Liver (tissue), 9 donors: ENCODE results near the gene DNAH1. TPM values are rescaled to one million over a fixed set of nuclear protein-coding genes. Genes with fewer than 3 reads are reported as not detected.

Source experiments
- DNase-seq: peaks from one replicate; pipeline ENCODE4 v3.0.0-alpha.2; 2017; ENCODE audit warnings: low spot score
- H3K27ac ChIP-seq, 2 donors: one replicate each; pipeline ENCODE4 v1.7.0; 2013; ENCODE audit warnings: inconsistent platforms in 2 of 2, low read length in 2 of 2, control low read depth in 1 of 2, low read depth in 1 of 2, mild to moderate bottlenecking in 1 of 2
- H3K27me3 ChIP-seq, 4 donors: one replicate each; pipeline versions ENCODE4 v1.6.1 to v1.7.0; 2013; ENCODE audit warnings: low read length in 3 of 4, inconsistent platforms in 1 of 4, mild to moderate bottlenecking in 1 of 4, moderate library complexity in 1 of 4; ENCODE audit not compliant: control insufficient read depth in 4 of 4, insufficient read depth in 4 of 4
- H3K36me3 ChIP-seq, 4 donors: one replicate each; pipeline versions ENCODE4 v1.6.1 to v1.7.0; 2013; ENCODE audit warnings: low read length in 3 of 4, mild to moderate bottlenecking in 3 of 4, low read depth in 1 of 4, moderate library complexity in 1 of 4; ENCODE audit not compliant: control insufficient read depth in 4 of 4, insufficient read depth in 3 of 4
- H3K4me1 ChIP-seq, 4 donors: one replicate each; pipeline versions ENCODE4 v1.6.1 to v1.7.0; 2013; ENCODE audit warnings: low read length in 3 of 4, mild to moderate bottlenecking in 3 of 4, moderate library complexity in 1 of 4; ENCODE audit not compliant: control insufficient read depth in 4 of 4, insufficient read depth in 4 of 4
- H3K4me3 ChIP-seq, 3 donors: one replicate each; pipeline versions ENCODE4 v1.6.1 to v1.7.0; 2013; ENCODE audit warnings: low read length in 3 of 3, control low read depth in 1 of 3, low read depth in 1 of 3, mild to moderate bottlenecking in 1 of 3
- H3K9ac ChIP-seq, 2 donors: one replicate each; pipeline ENCODE4 v1.7.0; 2013; ENCODE audit warnings: low read length in 2 of 2, mild to moderate bottlenecking in 2 of 2, moderate library complexity in 2 of 2, control low read depth in 1 of 2, low read depth in 1 of 2
- H3K9me3 ChIP-seq, 4 donors: one replicate each; pipeline versions ENCODE4 v1.6.1 to v1.7.0; 2013; ENCODE audit warnings: low read length in 3 of 4; ENCODE audit not compliant: control insufficient read depth in 4 of 4
- CTCF ChIP-seq: fragments of 150-350 bp; IDR thresholded peaks from 2 replicates; pipeline ENCODE4 v1.5.1; 2017; ENCODE audit warnings: improper control_type of control experiment, low read depth, low read length; ENCODE audit not compliant: missing input control
- EGR1 ChIP-seq, 2 donors: IDR thresholded peaks; 2 replicates each; pipeline ENCODE4 v1.6.1; 2016 to 2018; ENCODE audit warnings: antibody characterized with exemption in 2 of 2, low read depth in 2 of 2
- FOXA1 ChIP-seq: IDR thresholded peaks from 2 replicates; pipeline ENCODE4 v1.6.1; 2016; ENCODE audit warnings: antibody characterized with exemption
- FOXA2 ChIP-seq: IDR thresholded peaks from 2 replicates; pipeline ENCODE4 v1.6.1; 2016; ENCODE audit warnings: antibody characterized with exemption
- GABPA ChIP-seq, 2 donors: IDR thresholded peaks in 1 of 2; conservative IDR thresholded peaks in 1 of 2; 2 replicates each; pipeline ENCODE4 v1.6.1; 2016; ENCODE audit warnings: antibody characterized with exemption in 2 of 2, mild to moderate bottlenecking in 1 of 2, moderate library complexity in 1 of 2
- HNF4A ChIP-seq, 2 donors: conservative IDR thresholded peaks; 2 replicates each; pipeline ENCODE4 v1.6.1; 2016; ENCODE audit warnings: antibody characterized with exemption in 2 of 2, mild to moderate bottlenecking in 2 of 2
- HNF4G ChIP-seq: IDR thresholded peaks from 2 replicates; pipeline ENCODE4 v1.6.1; 2016; ENCODE audit warnings: antibody characterized with exemption
- JUND ChIP-seq, 2 donors: IDR thresholded peaks; 2 replicates each; pipeline ENCODE4 v1.6.1; 2016; ENCODE audit warnings: antibody characterized with exemption in 2 of 2
- NR2F2 ChIP-seq: IDR thresholded peaks from 2 replicates; pipeline ENCODE4 v1.6.1; 2016; ENCODE audit warnings: antibody characterized with exemption
- RAD21 ChIP-seq, 2 donors: IDR thresholded peaks; 2 replicates each; pipeline ENCODE4 v1.6.1; 2016; ENCODE audit warnings: antibody characterized with exemption in 2 of 2, mild to moderate bottlenecking in 2 of 2
- REST ChIP-seq: IDR thresholded peaks from 2 replicates; pipeline ENCODE4 v1.6.1; 2016; ENCODE audit warnings: antibody characterized with exemption, mild to moderate bottlenecking
- RXRA ChIP-seq, 2 donors: IDR thresholded peaks; 2 replicates each; pipeline ENCODE4 v1.6.1; 2017 to 2018; ENCODE audit warnings: antibody characterized with exemption in 2 of 2, mild to moderate bottlenecking in 1 of 2
- SP1 ChIP-seq: IDR thresholded peaks from 2 replicates; pipeline ENCODE4 v1.6.1; 2018; ENCODE audit warnings: antibody characterized with exemption, mild to moderate bottlenecking
- TAF1 ChIP-seq: conservative IDR thresholded peaks from 2 replicates; pipeline ENCODE4 v1.6.1; 2016; ENCODE audit warnings: antibody characterized with exemption, mild to moderate bottlenecking
- YY1 ChIP-seq: IDR thresholded peaks from 2 replicates; pipeline ENCODE4 v1.6.1; 2016; ENCODE audit warnings: antibody characterized with exemption, mild to moderate bottlenecking
- WGBS: extraction: QIAGEN DNeasy Blood & Tissue Kit; methylation state at CpG from one replicate; pipeline ENCODE4 v1.1.7; 2013; 5-methylcytosine and 5-hydroxymethylcytosine counted together
- polyA plus RNA-seq, 2 donors: library from polyadenylated mRNA; stranded (reverse) in 1 of 2; unstranded in 1 of 2; fragments of 200-250 nt in 1 of 2; fragments of >200 nt in 1 of 2; fragmentation: Nextera tagmentation in 1 of 2; extraction: Ambion mirVana in 1 of 2; gene quantifications; one replicate each; pipeline versions ENCODE4 v1.2.1 to v1.2.3, GENCODE V29; 2013 to 2015
- total RNA-seq, 2 donors: library from RNA; depleted of rRNA; stranded (reverse); fragments of >200 nt; gene quantifications; one replicate each; pipeline ENCODE4 v1.2.3, GENCODE V29; 2014
- TF ChIP-seq, protein P1 (sequence below): IDR thresholded peaks from 2 replicates; pipeline ENCODE4 v1.6.1; 2016; ENCODE audit warnings: antibody characterized with exemption
- TF ChIP-seq, protein P2 (sequence below): IDR thresholded peaks from 2 replicates; pipeline ENCODE4 v1.6.1; 2016; ENCODE audit warnings: antibody characterized with exemption
- TF ChIP-seq, protein P3 (sequence below): IDR thresholded peaks from 2 replicates; pipeline ENCODE4 v1.6.1; 2016; ENCODE audit warnings: antibody characterized with exemption
- donor health status: healthy.
- donor health status: healthy.
- donor health status: healthy.
- donor health status: healthy.
- donor health status: healthy.

DNAH1 gene
- total RNA-seq (1 to 10 TPM; 1.5 to 6.0 TPM), polyA plus RNA-seq (1 to 10 TPM; 1.7 to 3.3 TPM)

GRCh38 chr3:52315977-52316764, at the start of gene DNAH1:
Gene DNAH1 (plus strand): TSS chr3:52316319. CDS start chr3:52322443, 6,124 bp downstream.
- no peak for TF ChIP-seq HNF4A (conservative IDR thresholded peaks at IDR 0.05)
- TF ChIP-seq, protein P1, sequence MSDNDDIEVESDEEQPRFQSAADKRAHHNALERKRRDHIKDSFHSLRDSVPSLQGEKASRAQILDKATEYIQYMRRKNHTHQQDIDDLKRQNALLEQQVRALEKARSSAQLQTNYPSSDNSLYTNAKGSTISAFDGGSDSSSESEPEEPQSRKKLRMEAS, result no peak
- TF ChIP-seq YY1, result no peak
- TF ChIP-seq CTCF, result no peak
- TF ChIP-seq RAD21 (IDR thresholded peaks at IDR 0.05), result no peak
- TF ChIP-seq, protein P2, sequence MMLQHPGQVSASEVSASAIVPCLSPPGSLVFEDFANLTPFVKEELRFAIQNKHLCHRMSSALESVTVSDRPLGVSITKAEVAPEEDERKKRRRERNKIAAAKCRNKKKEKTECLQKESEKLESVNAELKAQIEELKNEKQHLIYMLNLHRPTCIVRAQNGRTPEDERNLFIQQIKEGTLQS, result no peak
- TF ChIP-seq HNF4G, result no peak
- TF ChIP-seq FOXA2, result no peak
- TF ChIP-seq GABPA (IDR thresholded peaks at IDR 0.05 in 1 of 2, conservative IDR thresholded peaks at IDR 0.05 in 1 of 2), result no peak
- TF ChIP-seq JUND (IDR thresholded peaks at IDR 0.05), result no peak
- TF ChIP-seq REST, result no peak
- TF ChIP-seq, protein P3, sequence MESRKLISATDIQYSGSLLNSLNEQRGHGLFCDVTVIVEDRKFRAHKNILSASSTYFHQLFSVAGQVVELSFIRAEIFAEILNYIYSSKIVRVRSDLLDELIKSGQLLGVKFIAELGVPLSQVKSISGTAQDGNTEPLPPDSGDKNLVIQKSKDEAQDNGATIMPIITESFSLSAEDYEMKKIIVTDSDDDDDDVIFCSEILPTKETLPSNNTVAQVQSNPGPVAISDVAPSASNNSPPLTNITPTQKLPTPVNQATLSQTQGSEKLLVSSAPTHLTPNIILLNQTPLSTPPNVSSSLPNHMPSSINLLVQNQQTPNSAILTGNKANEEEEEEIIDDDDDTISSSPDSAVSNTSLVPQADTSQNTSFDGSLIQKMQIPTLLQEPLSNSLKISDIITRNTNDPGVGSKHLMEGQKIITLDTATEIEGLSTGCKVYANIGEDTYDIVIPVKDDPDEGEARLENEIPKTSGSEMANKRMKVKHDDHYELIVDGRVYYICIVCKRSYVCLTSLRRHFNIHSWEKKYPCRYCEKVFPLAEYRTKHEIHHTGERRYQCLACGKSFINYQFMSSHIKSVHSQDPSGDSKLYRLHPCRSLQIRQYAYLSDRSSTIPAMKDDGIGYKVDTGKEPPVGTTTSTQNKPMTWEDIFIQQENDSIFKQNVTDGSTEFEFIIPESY, result no peak
- TF ChIP-seq EGR1 (IDR thresholded peaks at IDR 0.05; ENCODE audit: low read depth in 2 of 2), result no peak
- TF ChIP-seq TAF1, result no peak
- TF ChIP-seq FOXA1, result no peak
- TF ChIP-seq NR2F2, result no peak
- no peak for TF ChIP-seq RXRA (IDR thresholded peaks at IDR 0.05)
- no peak for TF ChIP-seq SP1
- H3K4me1 ChIP-seq, result no peaks in the 10 kb centered on the region
- no peaks in the 10 kb centered on the region for H3K9me3 ChIP-seq
- no peak within 1 kb of the TSS for H3K4me3 ChIP-seq
- 94% methylated on average over 3 of the region's 3 CpGs for WGBS
- H3K27me3 ChIP-seq, result no peaks in the 10 kb centered on the region
- H3K36me3 ChIP-seq, result peaks cover 0 to 6% (median 3%) of the 10 kb centered on the region in 4 donors
- H3K9ac ChIP-seq, result no peak within 1 kb of the TSS
- DNase-seq, result no peak
- H3K27ac ChIP-seq, result no peak within 1 kb of the TSS
